HCT116 (cell line): Measurements from ENCODE around the gene ADAMTS14.

Experiments used
- CBX3 ChIP-seq: IDR thresholded peaks from 2 replicates; pipeline ENCODE4 v1.6.1; 2012; ENCODE audit warnings: low read depth
- CTCF ChIP-seq, 3 experiments: fragments of 200-600 bp in 1 of 3; sonication (generic) in 1 of 3; IDR thresholded peaks in 2 of 3; conservative IDR thresholded peaks in 1 of 3; 2 replicates each; pipeline ENCODE4 v1.5.1; 2012 to 2017; ENCODE audit warnings: low read depth in 2 of 3, low read length in 2 of 3, antibody characterized with exemption in 1 of 3, borderline replicate concordance in 1 of 3, control low read depth in 1 of 3, mild to moderate bottlenecking in 1 of 3, mixed read lengths in 1 of 3, mixed run types in 1 of 3, moderate library complexity in 1 of 3; ENCODE audit not compliant: insufficient read depth in 1 of 3
- POLR2AphosphoS5 ChIP-seq: IDR thresholded peaks from 2 replicates; pipeline ENCODE4 v1.6.1; 2011; ENCODE audit warnings: mild to moderate bottlenecking, low read depth, low read length, moderate library complexity
- TF ChIP-seq, protein P1 (sequence below): IDR thresholded peaks from 2 replicates; pipeline ENCODE4 v1.6.1; 2011; ENCODE audit warnings: mild to moderate bottlenecking, low read length, moderate library complexity; ENCODE audit not compliant: insufficient replicate concordance; ENCODE audit errors: extremely low read depth

DNA sequence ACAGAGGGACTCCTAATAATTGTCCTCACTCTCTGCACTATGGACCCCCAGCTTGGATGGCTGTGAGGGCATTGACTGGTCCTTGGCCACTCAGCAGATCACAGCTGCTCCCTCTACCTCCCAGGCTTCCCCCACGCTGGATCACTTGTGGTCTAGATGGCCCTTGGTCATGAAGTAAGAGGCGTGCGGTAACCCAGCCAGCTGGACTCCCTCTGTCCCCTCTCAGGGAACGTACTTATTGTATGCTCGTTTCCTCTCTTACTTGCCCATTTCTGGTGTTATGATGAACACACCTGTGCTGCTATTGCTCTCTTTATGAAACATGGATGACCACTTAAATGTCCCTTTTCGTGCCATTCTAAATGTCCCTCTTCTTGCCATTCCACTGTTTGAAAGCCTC lies 19.3 kb downstream of the ADAMTS14 start:
- TF ChIP-seq POLR2AphosphoS5 = no peak
- TF ChIP-seq CTCF (IDR thresholded peaks at IDR 0.05 in 2 of 3, conservative IDR thresholded peaks at IDR 0.05 in 1 of 3; ENCODE audit: borderline replicate concordance in 1 of 3, insufficient read depth in 1 of 3, low read depth in 2 of 3, low read length in 2 of 3) = no peak
- TF ChIP-seq CBX3 = no peak
- TF ChIP-seq, protein P1, sequence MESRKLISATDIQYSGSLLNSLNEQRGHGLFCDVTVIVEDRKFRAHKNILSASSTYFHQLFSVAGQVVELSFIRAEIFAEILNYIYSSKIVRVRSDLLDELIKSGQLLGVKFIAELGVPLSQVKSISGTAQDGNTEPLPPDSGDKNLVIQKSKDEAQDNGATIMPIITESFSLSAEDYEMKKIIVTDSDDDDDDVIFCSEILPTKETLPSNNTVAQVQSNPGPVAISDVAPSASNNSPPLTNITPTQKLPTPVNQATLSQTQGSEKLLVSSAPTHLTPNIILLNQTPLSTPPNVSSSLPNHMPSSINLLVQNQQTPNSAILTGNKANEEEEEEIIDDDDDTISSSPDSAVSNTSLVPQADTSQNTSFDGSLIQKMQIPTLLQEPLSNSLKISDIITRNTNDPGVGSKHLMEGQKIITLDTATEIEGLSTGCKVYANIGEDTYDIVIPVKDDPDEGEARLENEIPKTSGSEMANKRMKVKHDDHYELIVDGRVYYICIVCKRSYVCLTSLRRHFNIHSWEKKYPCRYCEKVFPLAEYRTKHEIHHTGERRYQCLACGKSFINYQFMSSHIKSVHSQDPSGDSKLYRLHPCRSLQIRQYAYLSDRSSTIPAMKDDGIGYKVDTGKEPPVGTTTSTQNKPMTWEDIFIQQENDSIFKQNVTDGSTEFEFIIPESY = no peak
